K562 (cell line): Measurements from ENCODE around the gene UBE2E1. TPM values are rescaled to one million over a fixed set of nuclear protein-coding genes. Genes with fewer than 3 reads are reported as not detected.
A peak's percentile ranks its signal among the peaks of the same experiment; 100 is the strongest.

Experiments used
- ATAC-seq: fragments of 200-7000 bp; cut with Tn5 transposase; 3 replicates; pipeline ENCODE4 v1.9.1; 2020; ENCODE audit warnings: moderate library complexity
- BruUV-seq: library from RNA; stranded (reverse); fragments of 400-500 nt; replicated peaks from 2 replicates; lab custom pipeline; 2021; lab: Mats Ljungman, UMichigan
- CTCF ChIA-PET: fragments of 300-600 bp; formaldehyde crosslinking; extraction: SDS; loops from one replicate; lab custom pipeline; 2021; ENCODE audit warnings: low intra/inter-chr PET ratio; lab: Yijun Ruan, JAX
- POLR2A ChIA-PET: fragments of 300-600, 350-650 bp; sonication (Branson Sonifier 250); formaldehyde crosslinking; extraction: SDS; loops from one replicate; lab custom pipeline; 2021; ENCODE audit warnings: antibody characterized with exemption, inconsistent platforms; lab: Yijun Ruan, JAX
- DNase-seq, 4 experiments: peaks; one replicate each; pipeline versions ENCODE4 v3.0.0 to v3.0.0-alpha.2; 2011 to 2018; ENCODE audit warnings: low spot score in 3 of 4, mixed read lengths in 3 of 4; ENCODE audit errors: extremely low read depth in 1 of 4
- FAIRE-seq: peaks from 2 replicates; lab custom pipeline; 2011; peaks lifted over from hg19 to GRCh38; lab: Jason Lieb, UNC
- H2AFZ ChIP-seq: 2 replicates; pipeline ENCODE4 v1.6.0; 2011; ENCODE audit warnings: low read depth, low read length, control low read depth, inconsistent platforms
- H3K27ac ChIP-seq: fragments of 200-600 bp; 3 replicates; pipeline ENCODE4 v1.8.0; 2011; ENCODE audit warnings: low read depth, mild to moderate bottlenecking, control low read depth, inconsistent platforms, low read length, moderate library complexity, mixed read lengths; ENCODE audit errors: extremely low read depth
- H3K27me3 ChIP-seq, 2 experiments: fragments of 300-600 bp in 1 of 2; 2 replicates in 1 of 2; 3 replicates in 1 of 2; pipeline versions ENCODE4 v1.6.0 to v1.8.0; 2011; ENCODE audit warnings: inconsistent platforms in 2 of 2, low read length in 2 of 2, mild to moderate bottlenecking in 1 of 2, mixed read lengths in 1 of 2, moderate library complexity in 1 of 2; ENCODE audit not compliant: control insufficient read depth in 2 of 2, insufficient read depth in 2 of 2
- H3K36me3 ChIP-seq: fragments of 300-600 bp; 3 replicates; pipeline ENCODE4 v1.8.0; 2011; ENCODE audit warnings: mild to moderate bottlenecking, low read length, inconsistent platforms; ENCODE audit not compliant: control insufficient read depth, insufficient read depth
- H3K4me1 ChIP-seq, 2 experiments: fragments of 200-600 bp in 1 of 2; replicated peaks in 1 of 2; 2 replicates in 1 of 2; 3 replicates in 1 of 2; pipeline versions ENCODE4 v1.5.1 to v1.8.0; 2011; ENCODE audit warnings: inconsistent platforms in 2 of 2, low read length in 2 of 2, mild to moderate bottlenecking in 1 of 2, mixed read lengths in 1 of 2, moderate library complexity in 1 of 2; ENCODE audit not compliant: control insufficient read depth in 2 of 2, insufficient read depth in 2 of 2
- H3K4me2 ChIP-seq: 2 replicates; pipeline ENCODE4 v1.6.1; 2011; ENCODE audit warnings: low read length, control low read depth, inconsistent platforms, mixed read lengths; ENCODE audit not compliant: insufficient read depth
- H3K4me3 ChIP-seq: fragments of 200-600 bp; sonication (generic), shearing (Covaris generic); 2 replicates; pipeline ENCODE4 v1.5.1; 2016; ENCODE audit warnings: control low read depth, inconsistent platforms
- H3K79me2 ChIP-seq: fragments of 200-600 bp; 3 replicates; pipeline ENCODE4 v1.8.0; 2011; ENCODE audit warnings: low read length, inconsistent platforms; ENCODE audit not compliant: control insufficient read depth, insufficient read depth
- H3K9ac ChIP-seq, 2 experiments: 2 replicates each; pipeline versions ENCODE4 v1.6.0 to v1.6.1; 2011; ENCODE audit warnings: low read depth in 2 of 2, low read length in 2 of 2, control low read depth in 1 of 2, inconsistent platforms in 1 of 2, mild to moderate bottlenecking in 1 of 2, mixed read lengths in 1 of 2; ENCODE audit not compliant: insufficient read depth in 1 of 2
- H3K9me1 ChIP-seq: one replicate; pipeline ENCODE4 v1.6.0; 2011; ENCODE audit warnings: inconsistent platforms, mild to moderate bottlenecking, low read length, moderate library complexity; ENCODE audit not compliant: control insufficient read depth, insufficient read depth
- H3K9me3 ChIP-seq: replicated peaks from 2 replicates; pipeline ENCODE4 v1.5.1; 2011; ENCODE audit warnings: low read depth, low read length, inconsistent platforms; ENCODE audit not compliant: control insufficient read depth, insufficient read depth
- H4K20me1 ChIP-seq: replicated peaks from 2 replicates; pipeline ENCODE4 v1.6.1; 2011; ENCODE audit warnings: low read length, inconsistent platforms, mixed read lengths; ENCODE audit not compliant: control insufficient read depth, insufficient read depth
- ADNP ChIP-seq: fragments of 200-800 bp; sonication (Bioruptor generic); IDR thresholded peaks from 2 replicates; pipeline ENCODE4 v1.6.1; 2016; ENCODE audit warnings: missing genetic modification characterization, missing compliant biosample characterization
- ARNT ChIP-seq, 2 experiments: fragments of 450-650 bp; IDR thresholded peaks; 2 replicates each; pipeline ENCODE4 v1.6.1; 2016; ENCODE audit warnings: mild to moderate bottlenecking in 1 of 2
- BCOR ChIP-seq: fragments of 450-650 bp; IDR thresholded peaks from 2 replicates; pipeline ENCODE4 v1.6.1; 2016
- CHD4 ChIP-seq: fragments of 200-600 bp; sonication (generic); IDR thresholded peaks from 3 replicates; pipeline ENCODE4 v1.6.1; 2012; ENCODE audit warnings: low read depth, mild to moderate bottlenecking, mixed read lengths, low read length, inconsistent platforms; ENCODE audit not compliant: insufficient read depth, insufficient replicate concordance, poor library complexity, severe bottlenecking
- GTF2B ChIP-seq: IDR thresholded peaks from 2 replicates; pipeline ENCODE4 v1.6.1; 2011; ENCODE audit not compliant: insufficient read length; ENCODE audit errors: extremely low read depth
- KDM1A ChIP-seq, 2 experiments: fragments of 450-650 bp; IDR thresholded peaks; 2 replicates each; pipeline ENCODE4 v1.6.1; 2016; ENCODE audit warnings: mild to moderate bottlenecking in 2 of 2
- MAFK ChIP-seq: IDR thresholded peaks from 2 replicates; pipeline ENCODE4 v1.6.1; 2011; ENCODE audit warnings: low read length, improper control_type of control experiment
- MCM2 ChIP-seq: fragments of 450-650 bp; IDR thresholded peaks from 2 replicates; pipeline ENCODE4 v1.6.1; 2017; ENCODE audit warnings: low read depth, mild to moderate bottlenecking
- RBM25 ChIP-seq: fragments of 200-400 bp; formaldehyde crosslinking; IDR thresholded peaks from 2 replicates; pipeline ENCODE4 v1.6.1; 2018; ENCODE audit warnings: low read length, low read depth, moderate library complexity; ENCODE audit not compliant: severe bottlenecking
- RCOR1 ChIP-seq, 2 experiments: IDR thresholded peaks; 2 replicates each; pipeline ENCODE4 v1.6.1; 2012; ENCODE audit warnings: low read depth in 2 of 2, low read length in 2 of 2, borderline replicate concordance in 1 of 2, improper control_type of control experiment in 1 of 2
- SMARCA4 ChIP-seq: fragments of 450-650 bp; IDR thresholded peaks from 2 replicates; pipeline ENCODE4 v1.6.1; 2016
- SP1 ChIP-seq: sonication (generic); formaldehyde crosslinking; IDR thresholded peaks from 2 replicates; pipeline ENCODE4 v1.8.1; 2022; ENCODE audit warnings: mild to moderate bottlenecking, missing genetic modification reagents
- WGBS: fragments of 100-300 bp; shearing (Covaris generic); methylation state at CpG from one replicate; pipeline ENCODE4 v1.1.6; 2016; ENCODE audit warnings: low coverage, mixed read lengths; ENCODE audit not compliant: insufficient coverage; ENCODE audit errors: missing lambda C conversion rate; 5-methylcytosine and 5-hydroxymethylcytosine counted together
- in situ Hi-C: fragments of 300-500 bp; cut with MboI; formaldehyde crosslinking; loops from 4 replicates; pipeline ENCODE4 v1.15.0; 2018; ENCODE audit warnings: inconsistent platforms, mixed read lengths
- intact Hi-C: fragments of 100-400 bp; cut with micrococcal nuclease; formaldehyde crosslinking; loops from 2 replicates; pipeline ENCODE4 v1.14.2; 2022
- polyA plus RNA-seq, 8 experiments: library from polyadenylated mRNA; depleted of rRNA in 4 of 8; stranded (reverse) in 5 of 8; unstranded in 3 of 8; fragments of >200 nt; fragmentation: Nextera tagmentation in 2 of 8; fragmentation: Illumina TruSeq in 1 of 8; extraction: Ambion mirVana in 2 of 8; extraction: Trizol in 1 of 8; gene quantifications; 2 replicates each; pipeline versions ENCODE4 v1.2.1 to v1.2.3, GENCODE V29; 2011 to 2014; ENCODE audit warnings: inconsistent platforms in 1 of 8, missing spikeins in 1 of 8
- total RNA-seq, 7 experiments: library from RNA; depleted of rRNA in 6 of 7; stranded (reverse); fragments of >200 nt in 6 of 7; fragmentation: Illumina TruSeq in 2 of 7; extraction: Trizol in 2 of 7; gene quantifications; 2 replicates each; pipeline versions ENCODE4 v1.2.1 to v1.2.3, GENCODE V29; 2011 to 2021; ENCODE audit warnings: low replicate concordance in 1 of 7

The UBE2E1 gene
- total and polyA plus RNA-seq, 9 of the 15 experiments (the other 6 are each of a cell fraction or from before 2014, with no cell fraction given) = 54.4 to 294 (median 165) TPM

DNA sequence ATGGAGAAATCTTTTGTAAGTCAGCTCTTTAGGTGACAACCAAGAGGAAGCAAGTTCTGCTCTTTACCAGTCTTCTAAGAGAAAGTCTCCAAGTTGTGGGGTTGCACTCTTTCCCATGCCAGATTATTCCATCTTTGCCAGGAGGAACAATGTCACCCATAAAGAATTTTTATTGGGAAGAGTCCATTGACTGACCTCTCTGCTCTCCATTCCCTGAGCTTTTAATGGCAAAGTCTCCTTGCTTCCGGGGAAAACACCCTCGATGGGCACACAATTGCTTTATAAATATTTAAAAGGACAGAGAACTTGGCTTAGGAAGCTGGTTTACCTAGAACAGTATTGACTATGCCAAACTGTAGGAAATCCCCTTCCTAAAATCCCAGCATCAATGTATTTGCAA is 19.9 kb upstream of the UBE2E1 start:
- Histone ChIP-seq H3K9ac (no peak overlapping the region), H3K27ac (no peak overlapping the region), H3K27me3 (peaks cover 31 to 32% of the 10 kb centered on the region in 2 experiments), H4K20me1 (no peaks in the 10 kb centered on the region; the same call in 1 of the 2 replicates), H3K4me3 (no peak overlapping the region), H3K9me1 (no peaks in the 10 kb centered on the region), H3K4me2 (no peak overlapping the region), H3K36me3 (no peaks in the 10 kb centered on the region), H2AFZ (no peak overlapping the region), H3K79me2 (no peaks in the 10 kb centered on the region), H3K9me3 (no peaks in the 10 kb centered on the region), H3K4me1 (no peaks in the 10 kb centered on the region)
- CTCF ChIA-PET = no interaction called here
- POLR2A ChIA-PET = interaction anchor here (0.6 to 1.5 kb wide), 3 partner anchors 12 to 93 kb away, joined by 3 to 6 read pairs (median 3); no protein-coding TSS in a partner anchor
- ATAC-seq (no peak), DNase-seq (no peak), FAIRE-seq (no peak)
- no TSS peak for BruUV-seq
- intact Hi-C loops = no loop called here
- in situ Hi-C loops = no loop called here
- TF ChIP-seq SMARCA4 (no peak), SP1 (CRISPR knock-in tag) (no peak), ARNT (IDR thresholded peaks at IDR 0.05) (no peak), GTF2B (no peak)
- WGBS = 0% methylated on average over 2 of the region's 2 CpGs

GRCh38 chr3:23791678-23792077 is 14.1 kb upstream of the UBE2E1 start:
- no TSS peak for BruUV-seq
- FAIRE-seq (no peak), ATAC-seq (no peak), DNase-seq (no peak)
- intact Hi-C loops (no loop called here), in situ Hi-C loops (no loop called here)
- H3K9me3 ChIP-seq = no peaks in the 10 kb centered on the region
- H3K4me3 ChIP-seq = no peak overlapping the region
- POLR2A ChIA-PET = interaction anchor here (0.6 to 1.6 kb wide), 6 partner anchors 8 to 411 kb away, joined by 3 to 5 read pairs (median 3); no protein-coding TSS in a partner anchor
- no peaks in the 10 kb centered on the region; the same call in 1 of the 2 replicates for H4K20me1 ChIP-seq
- no peaks in the 10 kb centered on the region for H3K79me2 ChIP-seq
- CTCF ChIA-PET = no interaction called here
- no peak overlapping the region for H2AFZ ChIP-seq
- WGBS = 5% methylated on average over 2 of the region's 2 CpGs
- H3K27ac ChIP-seq = no peak overlapping the region
- no peak overlapping the region for H3K4me2 ChIP-seq
- peak; percentile 58; the same call in 1 of the 2 replicates for TF ChIP-seq ADNP (tag)
- TF ChIP-seq MAFK = no peak
- peak; percentile 94 for TF ChIP-seq RBM25
- TF ChIP-seq CHD4 = peak; percentile 72
- TF ChIP-seq MCM2 = no peak
- peak; percentile 82 for TF ChIP-seq BCOR
- TF ChIP-seq KDM1A (IDR thresholded peaks at IDR 0.05) = peak in 1 of 2 experiments; percentile 38; a peak in 1 of 4 replicates
- TF ChIP-seq RCOR1 (IDR thresholded peaks at IDR 0.05; ENCODE audit: borderline replicate concordance in 1 of 2, low read depth in 2 of 2, low read length in 2 of 2) = peak in 1 of 2 experiments; percentile 24; a peak in 1 of 4 replicates
- H3K27me3 ChIP-seq = peaks cover 26 to 37% of the 10 kb centered on the region in 2 experiments
- H3K9ac ChIP-seq = no peak overlapping the region
- no peaks in the 10 kb centered on the region for H3K9me1 ChIP-seq
- no peaks in the 10 kb centered on the region for H3K36me3 ChIP-seq
- no peaks in the 10 kb centered on the region; a peak in 1 of 5 replicates for H3K4me1 ChIP-seq
